Activated CD8-positive, alpha-beta T cell treated with anti-CD3 and anti-CD28 coated beads for 36 hours (primary cell): ENCODE measurements around the gene IL5. TPM values are rescaled to one million over a fixed set of nuclear protein-coding genes. Genes with fewer than 3 reads are reported as not detected.
"Not testable (repeated sequence)": the region's sequence is repeated elsewhere in the genome, so short reads cannot be mapped to it uniquely, and the experiment has no call there.

Source experiments
- ATAC-seq: fragments of 200-7000 bp; cut with Tn5 transposase; one replicate; pipeline ENCODE4 v1.10.0; 2021; ENCODE audit warnings: mild to moderate bottlenecking, moderate library complexity
- CTCF ChIA-PET: fragments of 350-600 bp; sonication (Branson Sonifier 250); formaldehyde crosslinking; loops from one replicate; lab custom pipeline; 2021; ENCODE audit warnings: antibody characterized with exemption; lab: Charles Lee
- POLR2A ChIA-PET: fragments of 350-600 bp; sonication (Branson Sonifier 250); formaldehyde crosslinking; loops from one replicate; lab custom pipeline; 2021; ENCODE audit warnings: antibody characterized with exemption; lab: Charles Lee
- DNase-seq: peaks from one replicate; pipeline ENCODE4 v3.0.0-alpha.2; 2020
- H3K27ac Mint-ChIP-seq: one replicate; pipeline ENCODE4 v1.8.0; 2021; ENCODE audit warnings: mild to moderate bottlenecking, mixed read lengths
- H3K27me3 Mint-ChIP-seq: one replicate; pipeline ENCODE4 v1.8.0; 2021; ENCODE audit warnings: mixed read lengths
- H3K36me3 Mint-ChIP-seq: one replicate; pipeline ENCODE4 v1.8.0; 2021; ENCODE audit warnings: low read depth, mixed read lengths
- H3K4me1 Mint-ChIP-seq: one replicate; pipeline ENCODE4 v1.8.0; 2021; ENCODE audit warnings: low read depth, mixed read lengths
- H3K4me3 Mint-ChIP-seq: one replicate; pipeline ENCODE4 v1.8.0; 2021; ENCODE audit warnings: mild to moderate bottlenecking, moderate library complexity, mixed read lengths
- H3K9me3 Mint-ChIP-seq: one replicate; pipeline ENCODE4 v1.8.0; 2021; ENCODE audit warnings: mixed read lengths
- intact Hi-C: fragments of 100-400 bp; cut with micrococcal nuclease; formaldehyde crosslinking; loops from one replicate; pipeline ENCODE4 v1.10.0; 2022
- total RNA-seq, 2 experiments: library from RNA; stranded (reverse); gene quantifications; one replicate each; pipeline ENCODE4 v1.2.3, GENCODE V29; 2021
- TF ChIP-seq, protein P1 (sequence below): fragments of 200-600 bp; IDR thresholded peaks from one replicate; pipeline ENCODE4 v1.8.0; 2022; ENCODE audit warnings: antibody characterized with exemption, mild to moderate bottlenecking

IL5 gene
- total RNA-seq: 1 to 10 TPM; 1.6 to 1.7 TPM

DNA sequence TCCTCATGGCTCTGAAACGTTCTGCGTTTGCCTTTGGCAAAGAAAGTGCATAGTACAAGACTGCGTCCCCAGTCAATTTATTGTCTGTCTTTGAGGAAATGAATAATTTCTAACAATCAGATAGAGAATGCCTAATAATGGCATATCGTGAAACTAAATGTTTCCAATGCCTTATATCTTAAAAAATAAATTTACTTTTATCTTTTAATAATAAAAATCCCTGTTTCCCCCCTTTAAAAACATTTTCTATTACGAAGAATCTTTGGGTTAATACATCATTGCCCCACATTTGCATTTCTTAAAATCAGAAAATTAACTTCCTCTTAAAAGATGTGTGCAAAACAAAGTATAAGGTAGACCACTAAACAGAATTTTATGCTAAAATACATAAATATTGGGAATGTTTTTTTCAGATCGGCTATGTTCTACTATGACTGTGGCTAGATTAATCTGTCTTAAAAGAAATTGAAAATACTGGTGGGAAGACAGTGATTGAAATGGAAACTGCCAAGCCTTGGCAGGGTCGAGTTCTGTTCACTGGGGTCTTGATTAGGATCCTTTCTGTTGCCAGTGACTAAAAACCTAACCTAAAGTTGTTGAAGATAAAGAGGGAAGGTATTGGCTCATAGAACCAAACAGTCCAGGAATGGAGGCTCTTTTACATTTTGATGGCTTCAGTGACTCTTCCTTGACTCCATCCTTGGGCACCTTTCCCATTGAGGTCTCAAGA is at the start of gene IL5:
TSS of gene IL5 (minus strand) at position 51 of the 730 bp plus-strand sequence. CDS start at position 7, 44 bp downstream.
- Mint-ChIP-seq H3K9me3 (no peaks in the 10 kb centered on the region), H3K27me3 (peaks cover 2% of the 10 kb centered on the region), H3K27ac (no peak within 1 kb of the TSS), H3K4me3 (no peak within 1 kb of the TSS), H3K36me3 (no peaks in the 10 kb centered on the region), H3K4me1 (peaks cover 26% of the 10 kb centered on the region)
- ChIA-PET POLR2A (interaction anchor here (1.1 to 1.2 kb wide), 2 partner anchors 10 to 96 kb away, joined by 3 read pairs; no protein-coding TSS in a partner anchor), CTCF (interaction anchor here (1.6 to 6.1 kb wide), 2 partner anchors 17 to 28 kb away, joined by 3 to 31 read pairs; no protein-coding TSS in a partner anchor)
- TF ChIP-seq, protein P1, sequence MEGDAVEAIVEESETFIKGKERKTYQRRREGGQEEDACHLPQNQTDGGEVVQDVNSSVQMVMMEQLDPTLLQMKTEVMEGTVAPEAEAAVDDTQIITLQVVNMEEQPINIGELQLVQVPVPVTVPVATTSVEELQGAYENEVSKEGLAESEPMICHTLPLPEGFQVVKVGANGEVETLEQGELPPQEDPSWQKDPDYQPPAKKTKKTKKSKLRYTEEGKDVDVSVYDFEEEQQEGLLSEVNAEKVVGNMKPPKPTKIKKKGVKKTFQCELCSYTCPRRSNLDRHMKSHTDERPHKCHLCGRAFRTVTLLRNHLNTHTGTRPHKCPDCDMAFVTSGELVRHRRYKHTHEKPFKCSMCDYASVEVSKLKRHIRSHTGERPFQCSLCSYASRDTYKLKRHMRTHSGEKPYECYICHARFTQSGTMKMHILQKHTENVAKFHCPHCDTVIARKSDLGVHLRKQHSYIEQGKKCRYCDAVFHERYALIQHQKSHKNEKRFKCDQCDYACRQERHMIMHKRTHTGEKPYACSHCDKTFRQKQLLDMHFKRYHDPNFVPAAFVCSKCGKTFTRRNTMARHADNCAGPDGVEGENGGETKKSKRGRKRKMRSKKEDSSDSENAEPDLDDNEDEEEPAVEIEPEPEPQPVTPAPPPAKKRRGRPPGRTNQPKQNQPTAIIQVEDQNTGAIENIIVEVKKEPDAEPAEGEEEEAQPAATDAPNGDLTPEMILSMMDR: no peak
- no peak for ATAC-seq
- peak; percentile 16 for DNase-seq
- intact Hi-C loops: no loop called here

- peaks cover 50% of the 10 kb centered on the region for H3K36me3 Mint-ChIP-seq
- CTCF ChIA-PET: interaction anchor here (1.7 kb wide), 1 partner anchor 49 kb away, joined by 4 read pairs; no protein-coding TSS in a partner anchor
These were observed 49.2 kb upstream of the IL5 start for GRCh38 chr5:132592521-132592920.

DNA sequence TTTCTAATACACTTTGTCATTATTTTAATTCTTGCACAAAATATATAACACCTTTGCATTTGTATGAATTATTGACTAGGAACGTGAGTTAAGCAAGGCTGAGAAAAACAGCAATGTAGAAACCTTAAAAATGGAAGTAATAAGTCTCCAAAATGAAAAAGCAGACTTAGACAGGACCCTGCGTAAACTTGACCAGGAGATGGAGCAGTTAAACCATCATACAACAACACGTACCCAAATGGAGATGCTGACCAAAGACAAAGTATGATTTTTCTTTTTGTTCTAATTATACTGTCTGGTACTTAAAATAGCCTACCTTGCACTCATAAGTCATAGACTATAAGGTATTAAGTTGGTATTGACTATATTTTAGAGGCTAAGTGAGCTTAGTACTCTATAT is 47.8 kb upstream of the IL5 start:
- POLR2A ChIA-PET: interaction anchor here (0.7 to 1.0 kb wide), 2 partner anchors 23 to 299 kb away, joined by 3 to 5 read pairs; no protein-coding TSS in a partner anchor
- H3K27me3 Mint-ChIP-seq: no peaks in the 10 kb centered on the region
- no peaks in the 10 kb centered on the region for H3K9me3 Mint-ChIP-seq
- no peaks in the 10 kb centered on the region for H3K4me1 Mint-ChIP-seq
- H3K27ac Mint-ChIP-seq: no peak overlapping the region
- TF ChIP-seq, protein P1: no peak
- peak; percentile 8 for DNase-seq
- H3K4me3 Mint-ChIP-seq: no peak overlapping the region
- H3K36me3 Mint-ChIP-seq: peaks cover 46% of the 10 kb centered on the region
- intact Hi-C loops: no loop called here
- CTCF ChIA-PET: interaction anchor here (0.8 to 1.7 kb wide), 5 partner anchors 14 to 229 kb away, joined by 3 to 5 read pairs (median 4); no protein-coding TSS in a partner anchor
- no peak for ATAC-seq

More at GRCh38 chr5:132592521-132592920, 49.2 kb upstream of the IL5 start:
- H3K27me3 Mint-ChIP-seq: no peaks in the 10 kb centered on the region
- H3K4me1 Mint-ChIP-seq: no peaks in the 10 kb centered on the region
- H3K4me3 Mint-ChIP-seq: no peak overlapping the region
- H3K9me3 Mint-ChIP-seq: no peaks in the 10 kb centered on the region
- H3K27ac Mint-ChIP-seq: no peak overlapping the region
- POLR2A ChIA-PET: no interaction called here
- DNase-seq (no peak), ATAC-seq (no peak)
- intact Hi-C loops: no loop called here
- TF ChIP-seq, protein P1: no peak

- H3K4me1 Mint-ChIP-seq: no peaks in the 10 kb centered on the region
- ChIA-PET CTCF (interaction anchor here (1.0 to 1.2 kb wide), 5 partner anchors 9 to 236 kb away, joined by 3 to 4 read pairs (median 3); no protein-coding TSS in a partner anchor), POLR2A (interaction anchor here (0.7 kb wide), 1 partner anchor 12 kb away, joined by 3 read pairs; no protein-coding TSS in a partner anchor)
- no peaks in the 10 kb centered on the region for H3K27me3 Mint-ChIP-seq
- peaks cover 49% of the 10 kb centered on the region for H3K36me3 Mint-ChIP-seq
- TF ChIP-seq, protein P1: no peak
- H3K9me3 Mint-ChIP-seq: no peaks in the 10 kb centered on the region
- no peak overlapping the region for H3K4me3 Mint-ChIP-seq
- DNase-seq (no peak), ATAC-seq (no peak)
- intact Hi-C loops: no loop called here
- H3K27ac Mint-ChIP-seq: no peak overlapping the region
These were observed 46.1 kb upstream of the IL5 start for GRCh38 chr5:132589467-132589866.

DNA sequence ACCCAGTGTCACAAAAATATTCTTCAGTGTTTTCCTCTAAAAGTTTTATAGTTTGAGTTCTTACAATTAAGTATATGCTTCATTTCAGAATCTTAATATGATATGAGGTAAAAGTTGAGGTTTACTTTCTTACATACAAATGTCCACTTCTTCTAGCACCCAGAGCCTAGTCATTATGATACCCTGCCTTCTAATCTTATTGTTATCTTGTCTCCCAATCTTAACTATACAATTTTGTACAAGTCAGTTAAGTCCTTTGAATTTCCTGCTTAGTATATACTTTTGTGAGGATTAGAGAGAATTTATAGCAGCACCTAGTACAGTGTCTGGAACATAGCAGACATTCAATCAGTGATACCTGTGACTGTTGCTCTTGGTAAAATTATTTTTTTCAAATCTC is 42.7 kb upstream of the IL5 start:
- no peaks in the 10 kb centered on the region for H3K9me3 Mint-ChIP-seq
- H3K27ac Mint-ChIP-seq: no peak overlapping the region
- intact Hi-C loops: no loop called here
- H3K4me1 Mint-ChIP-seq: no peaks in the 10 kb centered on the region
- TF ChIP-seq, protein P1: no peak
- DNase-seq (no peak), ATAC-seq (no peak)
- ChIA-PET POLR2A (no interaction called here), CTCF (interaction anchor here (0.7 to 1.5 kb wide), 4 partner anchors 10 to 235 kb away, joined by 3 to 4 read pairs (median 3); no protein-coding TSS in a partner anchor)
- peaks cover 52% of the 10 kb centered on the region for H3K36me3 Mint-ChIP-seq
- H3K4me3 Mint-ChIP-seq: no peak overlapping the region
- H3K27me3 Mint-ChIP-seq: no peaks in the 10 kb centered on the region

GRCh38 chr5:132584560-132584959 is 41.2 kb upstream of the IL5 start:
- H3K27ac Mint-ChIP-seq, H3K4me1 Mint-ChIP-seq, ATAC-seq, H3K9me3 Mint-ChIP-seq, H3K4me3 Mint-ChIP-seq, POLR2A ChIA-PET, intact Hi-C loops, H3K27me3 Mint-ChIP-seq, DNase-seq: not testable (repeated sequence)
- peaks cover 49% of the 10 kb centered on the region for H3K36me3 Mint-ChIP-seq
- CTCF ChIA-PET: interaction anchor here (0.9 kb wide), 1 partner anchor 15 kb away, joined by 4 read pairs; no protein-coding TSS in a partner anchor
